ENCODE measurements around the gene DCUN1D1.

DCUN1D1 gene

DNA sequence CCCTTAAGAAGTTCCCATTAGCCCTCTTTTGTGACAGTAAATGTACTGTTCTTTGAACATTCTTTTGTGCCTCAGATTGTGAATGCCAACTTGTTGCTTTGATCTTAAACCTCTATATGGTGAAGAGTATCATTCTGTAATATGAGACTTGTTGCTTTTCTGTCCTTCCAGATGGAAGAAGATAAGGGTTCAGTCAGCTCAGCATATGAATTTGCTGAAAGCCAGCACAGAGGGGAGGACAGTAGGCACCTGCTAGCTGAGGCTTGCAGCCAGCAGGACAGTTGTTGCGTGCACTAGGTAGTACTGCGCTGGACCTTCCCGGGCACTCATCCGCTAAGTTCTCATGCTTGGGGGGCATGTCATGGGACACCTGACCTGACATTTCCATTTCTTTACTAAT, 74.7 kb downstream of the DCUN1D1 start:
- TF ChIP-seq, protein P1, sequence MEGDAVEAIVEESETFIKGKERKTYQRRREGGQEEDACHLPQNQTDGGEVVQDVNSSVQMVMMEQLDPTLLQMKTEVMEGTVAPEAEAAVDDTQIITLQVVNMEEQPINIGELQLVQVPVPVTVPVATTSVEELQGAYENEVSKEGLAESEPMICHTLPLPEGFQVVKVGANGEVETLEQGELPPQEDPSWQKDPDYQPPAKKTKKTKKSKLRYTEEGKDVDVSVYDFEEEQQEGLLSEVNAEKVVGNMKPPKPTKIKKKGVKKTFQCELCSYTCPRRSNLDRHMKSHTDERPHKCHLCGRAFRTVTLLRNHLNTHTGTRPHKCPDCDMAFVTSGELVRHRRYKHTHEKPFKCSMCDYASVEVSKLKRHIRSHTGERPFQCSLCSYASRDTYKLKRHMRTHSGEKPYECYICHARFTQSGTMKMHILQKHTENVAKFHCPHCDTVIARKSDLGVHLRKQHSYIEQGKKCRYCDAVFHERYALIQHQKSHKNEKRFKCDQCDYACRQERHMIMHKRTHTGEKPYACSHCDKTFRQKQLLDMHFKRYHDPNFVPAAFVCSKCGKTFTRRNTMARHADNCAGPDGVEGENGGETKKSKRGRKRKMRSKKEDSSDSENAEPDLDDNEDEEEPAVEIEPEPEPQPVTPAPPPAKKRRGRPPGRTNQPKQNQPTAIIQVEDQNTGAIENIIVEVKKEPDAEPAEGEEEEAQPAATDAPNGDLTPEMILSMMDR (IDR thresholded peaks at IDR 0.05; ENCODE audit: low read length, missing control alignments): no peak
- H3K4me3 ChIP-seq (replicated peaks; ENCODE audit: low read depth, low read length): no peak overlapping the region
- DNase-seq (ENCODE audit: low read depth): no peak

DNA sequence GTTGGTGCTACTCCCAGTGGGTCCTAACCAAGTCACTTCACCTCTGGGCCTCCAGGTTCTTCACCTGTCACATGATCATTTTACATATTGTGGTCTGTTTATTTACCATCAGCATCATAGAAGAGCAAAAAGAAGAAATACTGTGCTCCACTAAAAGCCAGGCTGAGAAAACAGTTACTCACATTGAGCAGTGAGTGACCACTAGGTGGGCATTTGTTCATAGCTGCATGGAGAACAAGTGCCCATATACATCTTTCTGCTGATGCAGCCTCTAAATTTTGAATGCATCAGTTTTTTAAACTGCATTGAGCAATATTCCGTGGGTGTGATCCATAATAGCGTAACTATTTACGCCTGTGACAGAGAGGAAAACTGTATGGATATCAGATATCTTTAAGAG, 76.2 kb downstream of the DCUN1D1 start:
- DNase-seq (ENCODE audit: low read depth): no peak
- H3K4me3 ChIP-seq (replicated peaks; ENCODE audit: low read depth, low read length): no peak overlapping the region
- TF ChIP-seq, protein P1 (IDR thresholded peaks at IDR 0.05; ENCODE audit: low read length, missing control alignments): peak; percentile 14

DNA sequence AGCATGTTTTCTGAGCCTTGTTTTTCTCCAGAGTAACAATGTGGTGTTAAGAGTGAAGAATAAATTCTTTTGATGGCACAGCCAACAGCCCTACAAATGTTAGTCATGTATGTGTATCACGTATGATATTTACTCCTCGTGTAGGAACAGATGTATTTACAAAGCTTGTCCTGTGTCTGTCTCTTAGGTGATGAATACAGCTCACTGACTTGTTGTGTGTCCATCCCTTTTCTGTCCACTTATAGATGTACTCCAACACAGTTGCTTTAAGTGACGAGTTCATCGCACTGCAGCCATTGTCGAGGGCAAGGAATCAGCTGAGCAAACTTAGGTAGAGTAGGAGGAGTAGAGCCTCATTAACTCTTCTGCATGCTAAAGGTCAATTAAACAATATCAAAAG, 78.1 kb downstream of the DCUN1D1 start:
- no peak overlapping the region for H3K4me3 ChIP-seq (replicated peaks; ENCODE audit: low read depth, low read length)
- DNase-seq (ENCODE audit: low read depth): no peak
- TF ChIP-seq, protein P1 (IDR thresholded peaks at IDR 0.05; ENCODE audit: low read length, missing control alignments): no peak

DNA sequence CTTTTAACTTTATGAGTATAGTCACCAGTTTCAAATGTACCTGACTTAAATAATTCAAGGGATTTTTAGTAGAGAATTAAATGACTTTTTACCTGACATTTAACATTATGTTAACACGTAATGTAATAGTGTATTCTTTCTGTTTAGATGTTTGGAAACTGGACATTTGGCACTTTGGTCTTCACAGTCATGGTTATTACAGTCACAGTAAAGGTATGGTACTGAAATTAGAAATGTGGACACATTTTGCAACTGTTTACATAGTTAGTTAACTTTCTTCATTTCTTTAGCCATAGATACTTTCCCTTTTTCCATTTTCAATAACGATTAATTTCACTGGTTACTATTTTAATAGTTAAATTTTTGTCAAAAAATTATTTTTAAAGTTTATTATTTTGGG, 83.8 kb downstream of the DCUN1D1 start:
- TF ChIP-seq, protein P1 (IDR thresholded peaks at IDR 0.05; ENCODE audit: low read length, missing control alignments): no peak
- DNase-seq (ENCODE audit: low read depth): no peak

DNA sequence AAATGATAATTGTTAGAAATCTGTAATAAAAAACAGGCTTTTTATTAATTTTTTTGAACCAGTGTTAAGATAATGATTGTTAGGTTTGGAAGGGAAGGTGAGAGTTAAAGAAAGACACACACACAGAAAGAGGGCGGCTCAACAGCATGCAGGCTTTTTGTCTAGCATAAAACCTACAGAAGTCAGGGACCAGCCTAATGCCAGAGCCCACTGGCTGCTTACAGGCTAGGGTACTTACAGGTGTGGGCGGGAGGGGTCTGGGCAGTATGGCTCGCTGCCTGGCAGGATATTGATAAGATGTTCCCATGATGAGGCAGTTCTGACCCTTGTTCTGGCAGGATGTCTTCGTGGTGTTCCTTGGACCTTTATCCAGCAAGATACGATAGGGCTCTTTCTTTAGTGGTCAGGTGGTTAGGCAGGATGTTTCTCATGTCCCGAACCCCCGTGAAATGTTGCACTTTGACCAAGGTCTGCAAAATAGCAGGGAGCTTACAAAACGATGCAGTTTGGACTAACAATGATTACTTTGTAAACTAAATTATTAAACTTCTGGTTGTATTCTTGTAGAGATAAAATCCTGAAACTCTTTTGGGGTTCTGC, 84.7 kb downstream of the DCUN1D1 start:
- H3K4me3 ChIP-seq (replicated peaks; ENCODE audit: low read depth, low read length): no peak overlapping the region
- no peak for DNase-seq (ENCODE audit: low read depth)
- TF ChIP-seq, protein P1 (IDR thresholded peaks at IDR 0.05; ENCODE audit: low read length, missing control alignments): no peak

More for the DNA sequence above, 83.8 kb downstream of the DCUN1D1 start:
- no peak overlapping the region for H3K4me3 ChIP-seq (replicated peaks; ENCODE audit: low read depth, low read length)

DNA sequence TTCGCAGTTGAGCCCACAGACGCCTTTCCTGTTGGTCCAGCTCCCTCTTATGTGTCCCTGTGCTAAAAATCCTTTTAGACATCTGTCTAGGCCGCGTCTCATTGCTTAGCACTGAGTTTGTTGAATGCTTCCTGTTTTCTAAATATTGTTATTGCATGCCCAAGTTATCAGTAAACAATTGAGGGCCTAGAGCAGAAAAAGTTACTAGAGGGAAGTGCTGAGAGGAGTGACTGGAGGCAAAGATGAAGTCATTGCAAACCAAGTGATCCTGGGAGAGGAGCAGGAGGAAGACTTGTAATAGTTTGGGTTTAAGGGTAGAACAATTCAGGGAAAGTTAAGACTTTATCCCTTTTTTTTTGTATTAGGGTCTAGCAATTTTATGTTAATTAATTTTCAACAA, 88.1 kb downstream of the DCUN1D1 start:
- DNase-seq (ENCODE audit: low read depth): no peak
- TF ChIP-seq, protein P1 (IDR thresholded peaks at IDR 0.05; ENCODE audit: low read length, missing control alignments): no peak
- no peak overlapping the region for H3K4me3 ChIP-seq (replicated peaks; ENCODE audit: low read depth, low read length)

DNA sequence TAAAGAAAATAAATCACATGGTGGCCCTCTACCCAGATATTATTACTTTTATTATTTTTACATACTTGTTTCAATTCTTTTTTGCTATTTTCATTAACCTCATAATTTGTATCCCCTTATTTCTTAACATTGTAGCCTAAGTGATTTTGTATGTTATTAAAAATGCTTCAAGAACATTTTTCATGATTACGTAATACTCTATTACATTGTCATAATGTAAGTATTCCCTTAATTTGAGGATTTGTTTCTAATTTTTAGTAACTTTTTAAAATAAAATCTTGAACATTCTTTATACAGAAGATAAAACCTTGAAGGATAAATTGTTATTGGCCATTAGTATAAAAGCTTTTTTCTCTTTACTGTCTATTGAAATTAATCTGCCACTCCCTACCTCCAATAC, 89.0 kb downstream of the DCUN1D1 start:
- DNase-seq (ENCODE audit: low read depth): no peak
- H3K4me3 ChIP-seq (replicated peaks; ENCODE audit: low read depth, low read length): no peak overlapping the region
- TF ChIP-seq, protein P1 (IDR thresholded peaks at IDR 0.05; ENCODE audit: low read length, missing control alignments): no peak

Data from fibroblast of pulmonary artery (primary cell).